GM15510 (cell line): ENCODE results near the gene HLA-C.

ENCODE experiments used
- POLR2A ChIP-seq: IDR thresholded peaks from 3 replicates; pipeline ENCODE4 v1.6.1; 2011; ENCODE audit warnings: borderline replicate concordance; ENCODE audit not compliant: insufficient read length; ENCODE audit errors: extremely low read depth

HLA-C gene

DNA sequence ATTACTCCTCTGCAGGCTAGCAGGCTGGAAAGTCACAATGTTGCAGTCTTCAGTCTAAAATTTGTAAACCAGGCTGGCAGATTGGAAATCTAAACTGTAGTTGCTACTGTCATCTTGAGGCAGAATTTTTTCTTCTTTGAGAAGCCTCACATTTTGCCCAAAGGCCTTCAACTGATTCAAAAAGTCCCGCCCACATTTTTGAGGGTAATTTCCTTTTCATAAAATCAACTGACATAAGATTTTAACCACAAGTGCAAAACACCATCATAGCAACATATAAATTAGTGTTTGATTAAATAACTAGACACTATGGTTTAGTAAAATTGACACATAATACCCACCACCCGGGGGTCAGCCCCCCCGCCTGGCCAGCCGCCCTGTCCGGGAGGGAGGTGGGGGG lies 28.4 kb downstream of the HLA-C start:
- TF ChIP-seq POLR2A = no peak

DNA sequence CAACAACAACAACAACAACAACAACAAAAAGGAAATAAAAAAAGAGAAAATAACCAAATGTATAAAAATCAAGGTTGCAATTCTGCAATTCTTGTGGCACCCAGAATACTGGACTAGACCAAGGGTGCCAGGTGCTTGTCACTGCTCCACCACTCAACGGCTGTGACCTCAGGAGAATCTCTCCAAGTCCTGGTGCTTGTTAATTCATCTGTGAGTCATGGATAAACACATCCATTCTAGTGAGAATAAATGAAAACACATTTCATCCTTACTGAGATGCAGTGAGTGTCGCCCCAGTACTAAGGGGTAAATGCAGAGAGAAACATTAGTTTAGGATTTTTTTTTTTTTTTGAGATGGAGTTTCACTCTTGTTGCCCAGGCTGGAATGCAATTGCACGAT lies 32.0 kb downstream of the HLA-C start:
- no peak for TF ChIP-seq POLR2A

GRCh38 chr6:31228476-31228875 lies 43.4 kb downstream of the HLA-C start:
- TF ChIP-seq POLR2A = no peak

DNA sequence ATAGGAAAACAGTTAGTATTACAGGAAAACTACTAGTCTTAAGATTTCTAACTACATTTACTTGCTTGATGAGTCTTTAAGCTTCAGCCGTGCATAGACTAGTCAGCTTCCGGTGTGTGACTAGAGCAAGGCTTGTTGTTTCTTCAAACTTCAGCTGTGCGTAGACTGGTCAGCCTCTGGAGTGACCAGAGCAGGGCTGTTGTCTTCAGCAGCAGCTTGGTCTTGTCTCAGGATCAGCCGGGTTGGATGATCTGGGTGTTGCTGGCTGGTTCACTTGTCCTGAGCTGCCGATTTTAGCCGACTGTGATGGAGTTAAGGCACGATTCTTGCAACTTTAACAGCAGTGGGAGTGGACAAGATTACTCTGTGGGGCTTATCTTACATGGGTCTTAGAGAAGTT lies 44.7 kb downstream of the HLA-C start:
- no peak for TF ChIP-seq POLR2A

DNA sequence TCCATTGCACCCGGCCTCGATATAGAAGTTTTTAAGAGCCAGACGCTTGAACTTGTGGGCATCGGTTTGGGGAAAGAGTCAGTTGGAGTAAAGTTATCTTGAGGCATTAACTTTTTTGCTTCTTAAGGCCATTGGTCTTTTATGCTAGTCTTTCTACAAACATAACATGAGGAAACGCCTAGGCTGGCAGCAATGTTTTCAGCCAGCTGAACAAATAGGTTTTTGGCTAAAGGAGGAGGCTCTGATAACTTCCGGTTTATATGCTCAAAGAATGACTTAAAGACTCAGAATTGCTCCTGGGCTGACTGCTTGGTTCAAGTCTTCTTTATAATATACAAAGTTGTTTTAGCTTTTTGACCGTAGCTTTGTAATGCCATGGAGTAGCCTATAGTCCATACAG lies 46.2 kb downstream of the HLA-C start:
- no peak for TF ChIP-seq POLR2A

- no peak for TF ChIP-seq POLR2A
Observed at GRCh38 chr6:31222496-31222895, 49.4 kb downstream of the HLA-C start.
